K562 (cell line): ENCODE measurements around the gene EXOC3L2. TPM values are rescaled to one million over a fixed set of nuclear protein-coding genes. Genes with fewer than 3 reads are reported as not detected.

ENCODE experiments used
- ATAC-seq: fragments of 200-7000 bp; cut with Tn5 transposase; 3 replicates; pipeline ENCODE4 v1.9.1; 2020; ENCODE audit warnings: moderate library complexity
- BruUV-seq: library from RNA; stranded (reverse); fragments of 400-500 nt; replicated peaks from 2 replicates; lab custom pipeline; 2021; lab: Mats Ljungman, UMichigan
- CTCF ChIA-PET: fragments of 300-600 bp; formaldehyde crosslinking; extraction: SDS; loops from one replicate; lab custom pipeline; 2021; ENCODE audit warnings: low intra/inter-chr PET ratio; lab: Yijun Ruan, JAX
- POLR2A ChIA-PET: fragments of 300-600, 350-650 bp; sonication (Branson Sonifier 250); formaldehyde crosslinking; extraction: SDS; loops from one replicate; lab custom pipeline; 2021; ENCODE audit warnings: antibody characterized with exemption, inconsistent platforms; lab: Yijun Ruan, JAX
- DNase-seq, 4 experiments: peaks; one replicate each; pipeline versions ENCODE4 v3.0.0 to v3.0.0-alpha.2; 2011 to 2018; ENCODE audit warnings: low spot score in 3 of 4, mixed read lengths in 3 of 4; ENCODE audit errors: extremely low read depth in 1 of 4
- FAIRE-seq: peaks from 2 replicates; lab custom pipeline; 2011; peaks lifted over from hg19 to GRCh38; lab: Jason Lieb, UNC
- H2AFZ ChIP-seq: 2 replicates; pipeline ENCODE4 v1.6.0; 2011; ENCODE audit warnings: low read depth, low read length, control low read depth, inconsistent platforms
- H3K27ac ChIP-seq: fragments of 200-600 bp; 3 replicates; pipeline ENCODE4 v1.8.0; 2011; ENCODE audit warnings: low read depth, mild to moderate bottlenecking, control low read depth, inconsistent platforms, low read length, moderate library complexity, mixed read lengths; ENCODE audit errors: extremely low read depth
- H3K27me3 ChIP-seq, 2 experiments: fragments of 300-600 bp in 1 of 2; 2 replicates in 1 of 2; 3 replicates in 1 of 2; pipeline versions ENCODE4 v1.6.0 to v1.8.0; 2011; ENCODE audit warnings: inconsistent platforms in 2 of 2, low read length in 2 of 2, mild to moderate bottlenecking in 1 of 2, mixed read lengths in 1 of 2, moderate library complexity in 1 of 2; ENCODE audit not compliant: control insufficient read depth in 2 of 2, insufficient read depth in 2 of 2
- H3K36me3 ChIP-seq: fragments of 300-600 bp; 3 replicates; pipeline ENCODE4 v1.8.0; 2011; ENCODE audit warnings: mild to moderate bottlenecking, low read length, inconsistent platforms; ENCODE audit not compliant: control insufficient read depth, insufficient read depth
- H3K4me1 ChIP-seq, 2 experiments: fragments of 200-600 bp in 1 of 2; replicated peaks in 1 of 2; 2 replicates in 1 of 2; 3 replicates in 1 of 2; pipeline versions ENCODE4 v1.5.1 to v1.8.0; 2011; ENCODE audit warnings: inconsistent platforms in 2 of 2, low read length in 2 of 2, mild to moderate bottlenecking in 1 of 2, mixed read lengths in 1 of 2, moderate library complexity in 1 of 2; ENCODE audit not compliant: control insufficient read depth in 2 of 2, insufficient read depth in 2 of 2
- H3K4me2 ChIP-seq: 2 replicates; pipeline ENCODE4 v1.6.1; 2011; ENCODE audit warnings: low read length, control low read depth, inconsistent platforms, mixed read lengths; ENCODE audit not compliant: insufficient read depth
- H3K4me3 ChIP-seq: fragments of 200-600 bp; sonication (generic), shearing (Covaris generic); 2 replicates; pipeline ENCODE4 v1.5.1; 2016; ENCODE audit warnings: control low read depth, inconsistent platforms
- H3K79me2 ChIP-seq: fragments of 200-600 bp; 3 replicates; pipeline ENCODE4 v1.8.0; 2011; ENCODE audit warnings: low read length, inconsistent platforms; ENCODE audit not compliant: control insufficient read depth, insufficient read depth
- H3K9ac ChIP-seq, 2 experiments: 2 replicates each; pipeline versions ENCODE4 v1.6.0 to v1.6.1; 2011; ENCODE audit warnings: low read depth in 2 of 2, low read length in 2 of 2, control low read depth in 1 of 2, inconsistent platforms in 1 of 2, mild to moderate bottlenecking in 1 of 2, mixed read lengths in 1 of 2; ENCODE audit not compliant: insufficient read depth in 1 of 2
- H3K9me1 ChIP-seq: one replicate; pipeline ENCODE4 v1.6.0; 2011; ENCODE audit warnings: inconsistent platforms, mild to moderate bottlenecking, low read length, moderate library complexity; ENCODE audit not compliant: control insufficient read depth, insufficient read depth
- H3K9me3 ChIP-seq: replicated peaks from 2 replicates; pipeline ENCODE4 v1.5.1; 2011; ENCODE audit warnings: low read depth, low read length, inconsistent platforms; ENCODE audit not compliant: control insufficient read depth, insufficient read depth
- H4K20me1 ChIP-seq: replicated peaks from 2 replicates; pipeline ENCODE4 v1.6.1; 2011; ENCODE audit warnings: low read length, inconsistent platforms, mixed read lengths; ENCODE audit not compliant: control insufficient read depth, insufficient read depth
- ARID3B ChIP-seq: fragments of 250-450 bp; sonication (Bioruptor Pico); IDR thresholded peaks from 2 replicates; pipeline ENCODE4 v1.4.0; 2020; ENCODE audit warnings: borderline replicate concordance
- BRD9 ChIP-seq: fragments of 450-650 bp; IDR thresholded peaks from 2 replicates; pipeline ENCODE4 v1.6.1; 2018; ENCODE audit warnings: low read depth; ENCODE audit not compliant: partially characterized antibody
- DDX20 ChIP-seq: fragments of 450-650 bp; IDR thresholded peaks from 2 replicates; pipeline ENCODE4 v1.6.1; 2016; ENCODE audit warnings: missing genetic modification characterization, low read depth, mild to moderate bottlenecking, missing compliant biosample characterization, moderate library complexity
- ETV6 ChIP-seq, 3 experiments: fragments of 150-350 bp in 1 of 3; sonication (generic) in 1 of 3; formaldehyde crosslinking in 1 of 3; IDR thresholded peaks; 2 replicates each; pipeline versions ENCODE4 v1.6.1 to v1.8.0; 2014 to 2022; ENCODE audit warnings: borderline replicate concordance in 2 of 3, low read depth in 2 of 3, antibody characterized with exemption in 1 of 3, low read length in 1 of 3, mild to moderate bottlenecking in 1 of 3, missing genetic modification reagents in 1 of 3
- LCOR ChIP-seq: sonication (generic); formaldehyde crosslinking; IDR thresholded peaks from 2 replicates; pipeline ENCODE4 v1.8.0; 2022; ENCODE audit warnings: mild to moderate bottlenecking, missing genetic modification reagents
- ZNF311 ChIP-seq: fragments of 250-450 bp; sonication (Bioruptor Pico); IDR thresholded peaks from 2 replicates; pipeline ENCODE4 v1.4.0; 2020; ENCODE audit warnings: mild to moderate bottlenecking, moderate library complexity
- ZNF511 ChIP-seq: sonication (generic); formaldehyde crosslinking; IDR thresholded peaks from 2 replicates; pipeline ENCODE4 v1.8.0; 2022; ENCODE audit warnings: mild to moderate bottlenecking, missing genetic modification reagents
- ZNF583 ChIP-seq: fragments of 250-450 bp; sonication (Bioruptor Pico); IDR thresholded peaks from 2 replicates; pipeline ENCODE4 v1.4.0; 2020
- ZSCAN32 ChIP-seq: fragments of 450-650 bp; formaldehyde crosslinking; IDR thresholded peaks from 2 replicates; pipeline ENCODE4 v1.4.0; 2020; ENCODE audit warnings: mild to moderate bottlenecking, moderate library complexity
- WGBS: fragments of 100-300 bp; shearing (Covaris generic); methylation state at CpG from one replicate; pipeline ENCODE4 v1.1.6; 2016; ENCODE audit warnings: low coverage, mixed read lengths; ENCODE audit not compliant: insufficient coverage; ENCODE audit errors: missing lambda C conversion rate; 5-methylcytosine and 5-hydroxymethylcytosine counted together
- in situ Hi-C: fragments of 300-500 bp; cut with MboI; formaldehyde crosslinking; loops from 4 replicates; pipeline ENCODE4 v1.15.0; 2018; ENCODE audit warnings: inconsistent platforms, mixed read lengths
- intact Hi-C: fragments of 100-400 bp; cut with micrococcal nuclease; formaldehyde crosslinking; loops from 2 replicates; pipeline ENCODE4 v1.14.2; 2022
- polyA plus RNA-seq, 8 experiments: library from polyadenylated mRNA; depleted of rRNA in 4 of 8; stranded (reverse) in 5 of 8; unstranded in 3 of 8; fragments of >200 nt; fragmentation: Nextera tagmentation in 2 of 8; fragmentation: Illumina TruSeq in 1 of 8; extraction: Ambion mirVana in 2 of 8; extraction: Trizol in 1 of 8; gene quantifications; 2 replicates each; pipeline versions ENCODE4 v1.2.1 to v1.2.3, GENCODE V29; 2011 to 2014; ENCODE audit warnings: inconsistent platforms in 1 of 8, missing spikeins in 1 of 8
- total RNA-seq, 7 experiments: library from RNA; depleted of rRNA in 6 of 7; stranded (reverse); fragments of >200 nt in 6 of 7; fragmentation: Illumina TruSeq in 2 of 7; extraction: Trizol in 2 of 7; gene quantifications; 2 replicates each; pipeline versions ENCODE4 v1.2.1 to v1.2.3, GENCODE V29; 2011 to 2021; ENCODE audit warnings: low replicate concordance in 1 of 7

EXOC3L2 gene
- total and polyA plus RNA-seq, 9 of the 15 experiments (the other 6 are each of a cell fraction or from before 2014, with no cell fraction given), result 0.31 to 19.0 (median 2.4) TPM

- Histone ChIP-seq H3K9ac (peak overlapping the region in 1 of 2 experiments; percentile 77; a peak in 2 of 4 replicates), H3K4me3 (no peak overlapping the region), H3K27me3 (no peaks in the 10 kb centered on the region), H3K4me1 (peaks cover 35 to 70% of the 10 kb centered on the region in 2 experiments), H3K27ac (no peak overlapping the region), H4K20me1 (peaks cover 8% of the 10 kb centered on the region; the same call in 1 of the 2 replicates), H3K9me1 (no peaks in the 10 kb centered on the region), H3K4me2 (no peak overlapping the region), H3K36me3 (no peaks in the 10 kb centered on the region), H3K9me3 (no peaks in the 10 kb centered on the region), H2AFZ (no peak overlapping the region), H3K79me2 (peaks cover 8% of the 10 kb centered on the region; the same call in 2 of the 3 replicates)
- BruUV-seq, result no TSS peak
- FAIRE-seq, result peak; percentile 6
- ChIA-PET CTCF (no interaction called here), POLR2A (interaction anchor here (2.2 kb wide), 1 partner anchor 11 kb away, joined by 12 read pairs; the partner anchor contains the start of genes BLOC1S3 and TRAPPC6A)
- ATAC-seq, result no peak
- in situ Hi-C loops, result no loop called here
- no peak for DNase-seq
- WGBS, result 61% methylated on average over 13 of the region's 14 CpGs
- TF ChIP-seq ZSCAN32 (CRISPR knock-in tag) (no peak), ZNF583 (CRISPR knock-in tag) (no peak), ZNF311 (CRISPR knock-in tag) (no peak), DDX20 (tag) (no peak), BRD9 (no peak), LCOR (CRISPR knock-in tag) (no peak), ZNF511 (CRISPR knock-in tag) (no peak), ETV6 (IDR thresholded peaks at IDR 0.05; ENCODE audit: borderline replicate concordance in 1 of 2, low read depth in 2 of 2, low read length in 1 of 2) (no peak), ETV6 (CRISPR knock-in tag; IDR thresholded peaks at IDR 0.05; ENCODE audit: borderline replicate concordance) (no peak), ARID3B (no peak)
- intact Hi-C loops, result no loop called here
Observed at GRCh38 chr19:45166723-45167252, 78.4 kb downstream of the EXOC3L2 start.
